Measurements from ENCODE around the gene ADCYAP1R1.

Gene ADCYAP1R1

GRCh38 chr7:31069860-31070555, 17.9 kb downstream of the ADCYAP1R1 start:
- no peak for DNase-seq

DNA sequence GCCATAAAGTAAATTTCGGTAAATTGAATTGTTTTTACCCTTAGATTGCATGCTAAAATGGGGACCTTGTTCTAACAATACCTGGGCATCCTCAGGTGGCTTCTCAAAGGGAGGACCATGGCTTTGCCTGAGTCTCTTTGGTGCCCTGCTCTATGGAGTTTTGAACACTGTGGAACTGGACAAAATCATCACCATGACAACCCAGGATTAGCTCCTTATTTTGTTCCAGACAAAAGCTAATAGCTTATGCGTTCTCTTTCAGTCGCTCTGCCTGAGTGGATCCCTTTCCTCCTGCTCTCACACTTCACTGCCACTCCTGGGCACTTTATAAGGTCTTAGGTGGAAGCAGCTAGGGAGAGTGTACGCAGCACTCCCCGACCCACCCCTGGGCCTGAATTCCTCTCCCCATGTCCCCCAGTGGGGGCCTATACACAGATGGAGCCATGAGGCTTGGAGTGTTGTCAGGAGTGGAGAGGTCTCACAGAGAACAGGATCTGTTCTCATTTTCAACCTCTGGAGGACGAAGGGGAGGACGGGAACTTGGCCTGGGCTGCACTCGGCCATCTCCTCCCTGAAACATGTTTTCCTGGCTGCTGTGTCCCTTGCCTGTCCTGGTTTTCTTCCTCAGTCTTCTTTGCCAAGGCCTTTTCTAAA, 19.0 kb downstream of the ADCYAP1R1 start:
- no peak for DNase-seq

DNA sequence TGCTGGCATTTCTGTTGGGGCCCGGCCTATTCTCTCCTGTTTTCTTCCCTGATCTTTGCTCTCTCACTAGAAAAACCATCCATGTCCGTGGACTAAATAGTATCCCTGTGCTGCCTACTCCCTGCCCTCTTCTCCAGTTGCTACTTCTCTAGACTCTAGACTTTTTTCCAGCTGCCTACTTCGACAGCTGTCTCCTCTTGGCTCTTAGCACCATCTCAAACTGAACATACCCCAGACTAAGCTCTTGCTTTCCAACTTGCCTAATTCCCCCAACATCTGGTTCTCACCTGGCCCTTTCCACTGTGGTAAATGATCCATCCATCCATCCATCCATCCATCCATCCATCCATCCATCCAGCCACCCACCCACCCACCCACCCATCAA, 19.5 kb downstream of the ADCYAP1R1 start:
- DNase-seq: no peak

- DNase-seq: no peak
Measured at GRCh38 chr7:31073326-31074119, 21.4 kb downstream of the ADCYAP1R1 start.

GRCh38 chr7:31074120-31074383, 21.9 kb downstream of the ADCYAP1R1 start:
- no peak for DNase-seq

DNA sequence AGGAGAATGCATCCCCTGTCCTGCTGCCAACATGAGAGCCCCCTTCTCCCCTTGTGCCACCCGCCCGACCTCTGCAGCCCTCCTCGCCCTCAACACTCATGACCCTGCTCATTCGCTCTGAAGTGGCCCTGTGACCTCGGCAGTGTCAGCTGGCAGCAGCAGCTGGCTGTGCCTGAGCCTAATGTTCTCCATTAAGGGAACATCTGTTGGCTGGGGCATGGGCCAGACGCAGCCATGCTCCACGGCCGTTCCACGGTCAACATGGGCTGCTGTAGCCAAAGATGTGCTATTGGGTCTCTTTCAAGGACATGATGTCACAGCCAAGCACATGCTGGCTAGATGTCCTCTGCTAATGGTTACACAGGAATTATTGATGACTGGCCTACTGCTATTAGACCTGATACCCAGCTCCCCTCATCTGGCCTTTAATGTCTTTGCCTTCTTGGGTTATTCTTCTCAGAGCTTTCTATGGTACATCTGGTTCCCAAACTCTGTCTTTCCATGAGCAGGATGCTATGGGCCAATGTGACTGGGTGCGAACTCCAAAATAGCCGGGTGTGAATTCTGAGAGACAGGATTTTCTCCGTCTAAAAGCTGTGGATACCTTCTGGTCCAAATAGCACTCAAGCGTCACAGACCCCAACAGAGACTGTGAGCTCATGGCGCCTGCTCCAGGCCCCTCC, 22.4 kb downstream of the ADCYAP1R1 start:
- no peak for DNase-seq

DNA sequence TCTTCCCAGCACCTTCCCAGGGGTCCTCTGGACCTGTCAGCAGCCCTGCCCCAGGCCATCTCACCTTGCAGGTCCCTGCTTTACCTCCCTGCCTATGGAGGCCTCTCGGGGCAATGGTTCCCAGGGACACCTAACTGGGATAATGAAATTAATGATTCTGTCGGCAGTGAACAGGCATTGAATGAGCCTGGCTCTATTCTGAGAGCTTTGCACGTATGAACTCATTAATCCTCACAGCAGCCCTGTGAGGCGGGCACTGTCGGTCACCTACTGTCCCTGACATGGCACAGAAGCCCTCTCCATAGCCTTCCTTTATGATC, 22.9 kb downstream of the ADCYAP1R1 start:
- DNase-seq: no peak

- DNase-seq: no peak
Measured at GRCh38 chr7:31076051-31076450, 23.9 kb downstream of the ADCYAP1R1 start.

- no peak for DNase-seq
Measured at GRCh38 chr7:31076641-31077310, 24.7 kb downstream of the ADCYAP1R1 start.

- DNase-seq: no peak
Measured at GRCh38 chr7:31077484-31078362, 25.6 kb downstream of the ADCYAP1R1 start.

DNA sequence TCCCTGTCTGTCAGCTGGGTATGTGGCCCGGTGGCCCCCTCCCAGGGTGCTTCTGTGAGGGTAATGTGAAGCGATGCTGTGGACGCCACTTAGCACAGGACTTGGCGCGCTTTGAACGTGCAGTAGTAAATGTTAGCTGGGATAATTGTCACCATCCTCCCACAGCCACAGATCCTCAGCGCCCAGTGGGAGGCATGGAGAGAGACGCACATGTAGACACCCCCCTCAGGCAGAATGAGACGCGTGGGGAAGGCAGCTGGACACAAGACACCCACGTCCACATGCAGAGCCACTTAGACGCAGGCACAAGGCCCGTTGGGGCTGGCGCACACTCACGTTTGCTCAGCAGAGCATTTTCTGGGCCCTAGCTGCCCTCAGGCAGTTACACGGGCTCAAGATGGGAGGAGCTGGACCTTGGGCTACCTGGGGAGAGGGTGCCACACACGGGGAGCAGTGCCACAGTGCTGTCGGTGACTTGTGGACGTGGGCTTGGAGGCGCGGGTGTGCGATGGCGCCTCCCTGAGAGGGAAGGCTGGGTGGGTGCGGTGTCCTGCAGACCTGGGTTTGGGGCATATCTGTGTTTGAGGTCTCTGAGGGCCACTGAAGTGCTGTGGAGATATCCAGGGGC, 26.4 kb downstream of the ADCYAP1R1 start:
- no peak for DNase-seq

DNA sequence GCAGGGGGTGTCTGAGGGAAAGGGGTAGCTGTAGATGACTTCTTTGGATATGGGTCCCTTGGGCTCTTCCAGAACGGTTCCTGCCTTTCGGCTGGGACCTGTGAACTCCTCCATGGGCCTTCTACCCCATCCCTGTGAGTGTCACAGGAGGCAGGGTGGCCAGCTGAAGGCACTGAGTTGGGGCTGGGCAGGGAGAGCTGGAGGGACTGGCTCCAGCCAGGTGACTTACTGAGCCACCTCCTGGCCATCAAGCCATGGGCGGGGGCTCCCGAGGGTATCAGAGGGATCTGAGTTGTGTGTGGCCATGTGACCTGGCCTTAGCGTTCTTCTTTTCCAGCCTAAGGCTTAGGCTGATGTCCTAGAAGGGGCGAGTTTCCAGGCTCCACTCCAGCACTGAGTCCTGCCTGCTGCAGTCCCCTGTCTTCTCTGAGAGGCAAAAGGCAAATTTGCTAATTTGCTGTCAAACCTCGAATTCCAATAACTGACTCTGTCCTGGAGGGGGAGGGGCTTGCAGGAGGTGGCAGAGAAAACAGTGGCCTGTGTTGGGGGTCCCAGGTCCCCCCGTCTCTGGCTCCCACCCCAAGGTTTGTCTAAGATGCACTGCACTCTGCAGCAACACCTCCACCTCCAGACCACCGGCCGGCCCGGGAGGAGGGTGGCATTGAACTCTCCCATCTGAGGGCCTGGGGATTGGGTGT, 27.2 kb downstream of the ADCYAP1R1 start:
- DNase-seq: no peak

GRCh38 chr7:31079824-31080511, 27.9 kb downstream of the ADCYAP1R1 start:
- DNase-seq: no peak

- DNase-seq: no peak
Measured at GRCh38 chr7:31080763-31081162, 28.7 kb downstream of the ADCYAP1R1 start.

DNA sequence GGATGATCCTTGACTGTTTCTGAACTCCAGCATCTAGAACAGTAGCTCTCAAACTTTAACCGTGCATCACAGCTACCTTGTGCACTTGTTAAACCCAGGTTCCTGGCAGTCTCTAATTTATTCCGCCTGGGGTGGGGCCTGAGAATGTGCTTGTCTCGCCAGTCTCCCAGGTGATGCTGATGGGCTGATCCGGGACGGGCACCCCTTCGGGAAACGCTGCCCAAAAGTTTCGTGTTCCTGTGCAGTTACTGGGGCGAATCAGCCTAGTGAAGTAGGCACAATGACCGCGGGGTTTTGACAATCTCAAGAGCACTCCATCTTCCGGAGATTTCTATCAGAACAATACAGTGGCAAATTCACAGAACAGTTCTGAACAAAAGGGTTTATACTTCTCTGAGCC, 29.9 kb downstream of the ADCYAP1R1 start:
- no peak for DNase-seq

DNA sequence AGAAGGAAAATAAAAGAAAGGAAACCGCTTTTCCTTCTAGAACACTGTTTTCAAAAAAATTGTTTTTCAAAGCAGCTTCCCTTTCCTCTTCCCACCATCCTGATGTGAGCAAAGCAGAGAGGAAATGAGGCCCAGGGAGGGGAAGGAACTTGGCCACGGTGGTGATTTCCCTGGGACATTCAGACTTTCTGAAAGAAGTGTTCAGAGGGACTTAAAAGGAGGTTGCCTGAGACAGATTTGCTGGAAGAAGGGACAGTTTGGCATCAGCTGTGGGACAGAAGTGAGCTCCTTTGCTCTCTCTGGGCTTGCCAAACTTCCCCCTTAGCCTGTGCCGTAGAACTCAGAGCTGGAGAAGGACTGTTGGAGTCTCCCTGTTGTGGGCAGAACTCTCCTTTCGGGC, 30.3 kb downstream of the ADCYAP1R1 start:
- DNase-seq: no peak

DNA sequence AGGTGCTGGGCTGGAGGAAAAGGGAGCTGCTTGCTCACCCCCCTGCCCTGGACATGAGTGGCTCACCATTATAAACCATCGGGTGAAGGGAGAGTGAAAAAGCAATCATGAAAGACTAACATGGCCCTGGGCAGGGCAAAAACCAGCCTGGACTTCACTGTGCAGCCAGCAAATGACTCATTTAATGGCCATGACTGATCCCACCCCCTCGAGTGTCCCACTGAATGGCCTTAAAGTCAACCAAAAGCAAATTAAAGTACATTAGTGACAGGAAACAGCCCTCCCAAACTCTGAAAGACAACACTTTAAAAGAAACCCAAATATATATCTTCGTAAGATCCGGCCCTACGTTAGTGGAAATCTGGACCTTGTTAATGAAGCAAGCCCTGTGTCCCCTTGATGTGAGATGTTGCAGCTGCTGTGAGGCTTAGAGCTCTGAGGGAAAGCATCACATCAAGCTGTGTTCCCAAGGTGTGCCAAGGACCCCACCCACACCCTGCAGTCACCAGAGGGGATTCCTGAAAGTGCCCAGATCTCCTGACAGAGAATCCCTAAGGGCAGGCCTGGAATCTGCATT, 31.2 kb downstream of the ADCYAP1R1 start:
- DNase-seq: no peak

- DNase-seq: no peak
Measured at GRCh38 chr7:31084226-31084625, 32.1 kb downstream of the ADCYAP1R1 start.

DNA sequence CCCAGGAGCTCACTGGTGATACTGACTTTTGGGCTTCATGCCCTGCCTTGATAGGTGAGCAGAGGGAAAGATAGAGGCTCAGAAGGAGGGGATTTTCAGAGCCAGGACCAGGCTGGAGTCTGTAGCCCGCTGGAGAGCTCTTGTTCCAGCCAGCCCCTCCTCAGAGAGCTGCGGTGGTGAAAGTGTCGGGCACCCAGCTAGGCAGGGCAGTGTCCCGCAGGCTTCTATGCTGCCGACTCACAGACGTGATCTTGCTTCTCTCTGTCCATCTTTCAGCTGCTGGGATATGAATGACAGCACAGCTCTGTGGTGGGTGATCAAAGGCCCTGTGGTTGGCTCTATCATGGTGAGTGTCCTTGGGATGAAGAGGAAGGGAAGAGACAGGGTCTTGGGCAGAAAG, 35.2 kb downstream of the ADCYAP1R1 start:
- no peak for DNase-seq

DNA sequence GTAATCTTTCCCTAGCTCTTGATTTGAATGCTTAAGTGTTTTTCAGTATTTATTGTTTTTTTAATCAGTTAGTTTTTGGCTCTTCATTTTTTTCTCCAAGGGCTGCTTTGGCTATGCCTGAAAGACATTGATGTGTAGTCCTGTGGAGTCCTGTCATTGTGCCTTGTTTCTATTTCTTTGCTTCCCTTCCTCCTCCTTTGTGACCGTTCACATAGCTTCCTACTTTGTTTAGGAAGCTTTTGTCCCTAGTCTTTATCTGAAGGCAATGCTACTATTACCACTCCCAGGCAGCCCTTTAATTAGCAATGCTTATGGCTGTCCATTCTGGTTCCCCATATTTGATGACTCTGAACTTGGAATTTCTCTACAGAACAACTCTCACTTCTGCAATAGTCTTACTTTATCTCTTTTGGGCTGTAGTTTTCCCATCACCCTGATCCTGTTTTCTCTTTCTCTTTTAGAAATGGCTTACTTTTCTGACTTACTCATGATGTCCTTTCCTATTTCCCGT, 39.9 kb downstream of the ADCYAP1R1 start:
- DNase-seq: no peak
